PC-3 (cell line): ENCODE measurements around the gene POLR3F.

ENCODE experiments used
- EZH2phosphoT487 ChIP-seq: fragments of 300-600 bp; sonication (generic); IDR thresholded peaks from 2 replicates; pipeline ENCODE4 v1.6.1; 2018; ENCODE audit warnings: mild to moderate bottlenecking, antibody characterized with exemption, low read length, borderline replicate concordance
- TF ChIP-seq, protein P1 (sequence below): fragments of 300-600 bp; sonication (generic); conservative IDR thresholded peaks from 2 replicates; pipeline ENCODE4 v1.5.1; 2017; ENCODE audit warnings: antibody characterized with exemption, low read depth, mild to moderate bottlenecking, low read length

DNA sequence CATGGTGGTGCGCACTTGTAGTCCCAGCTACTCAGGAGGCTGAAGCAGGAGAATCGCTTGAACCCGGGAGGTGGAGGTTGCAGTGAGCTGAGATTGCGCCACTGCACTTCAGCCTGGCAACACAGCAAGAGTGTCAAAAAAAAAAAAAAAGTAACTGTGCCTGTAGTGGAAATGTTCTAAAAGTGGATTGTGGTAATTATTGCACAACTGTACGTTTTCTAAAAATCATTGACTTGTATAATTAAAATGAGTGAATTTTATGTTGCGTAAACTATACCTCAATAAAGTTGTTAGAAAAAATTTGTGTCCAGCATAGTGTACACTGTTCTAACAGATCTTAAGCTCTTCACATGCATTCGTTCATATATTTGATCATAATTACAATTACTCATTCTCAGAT lies 46.0 kb downstream of the POLR3F start:
- TF ChIP-seq, protein P1, sequence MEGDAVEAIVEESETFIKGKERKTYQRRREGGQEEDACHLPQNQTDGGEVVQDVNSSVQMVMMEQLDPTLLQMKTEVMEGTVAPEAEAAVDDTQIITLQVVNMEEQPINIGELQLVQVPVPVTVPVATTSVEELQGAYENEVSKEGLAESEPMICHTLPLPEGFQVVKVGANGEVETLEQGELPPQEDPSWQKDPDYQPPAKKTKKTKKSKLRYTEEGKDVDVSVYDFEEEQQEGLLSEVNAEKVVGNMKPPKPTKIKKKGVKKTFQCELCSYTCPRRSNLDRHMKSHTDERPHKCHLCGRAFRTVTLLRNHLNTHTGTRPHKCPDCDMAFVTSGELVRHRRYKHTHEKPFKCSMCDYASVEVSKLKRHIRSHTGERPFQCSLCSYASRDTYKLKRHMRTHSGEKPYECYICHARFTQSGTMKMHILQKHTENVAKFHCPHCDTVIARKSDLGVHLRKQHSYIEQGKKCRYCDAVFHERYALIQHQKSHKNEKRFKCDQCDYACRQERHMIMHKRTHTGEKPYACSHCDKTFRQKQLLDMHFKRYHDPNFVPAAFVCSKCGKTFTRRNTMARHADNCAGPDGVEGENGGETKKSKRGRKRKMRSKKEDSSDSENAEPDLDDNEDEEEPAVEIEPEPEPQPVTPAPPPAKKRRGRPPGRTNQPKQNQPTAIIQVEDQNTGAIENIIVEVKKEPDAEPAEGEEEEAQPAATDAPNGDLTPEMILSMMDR, result no peak
- TF ChIP-seq EZH2phosphoT487, result no peak
